BJ (cell line): ENCODE results near the gene DKK1. TPM values are rescaled to one million over a fixed set of nuclear protein-coding genes. Genes with fewer than 3 reads are reported as not detected.

ENCODE experiments used
- CTCF ChIA-PET: fragments of 350-600 bp; formaldehyde crosslinking; extraction: SDS; loops from one replicate; lab custom pipeline; 2021; ENCODE audit warnings: antibody characterized with exemption, inconsistent platforms; lab: Yijun Ruan, JAX
- POLR2A ChIA-PET: fragments of 300-600 bp; sonication (Branson Sonifier 250); formaldehyde crosslinking; extraction: SDS; loops from one replicate; lab custom pipeline; 2021; ENCODE audit warnings: antibody characterized with exemption; lab: Charles Lee
- DNase-seq: peaks from one replicate; pipeline ENCODE4 v3.0.0-alpha.2; 2011; ENCODE audit warnings: low read depth
- H3K27me3 ChIP-seq: 2 replicates; pipeline ENCODE4 v1.6.0; 2011; ENCODE audit warnings: low read length; ENCODE audit not compliant: control insufficient read depth, insufficient read depth
- H3K36me3 ChIP-seq: 2 replicates; pipeline ENCODE4 v1.5.1; 2011; ENCODE audit warnings: low read length; ENCODE audit not compliant: control insufficient read depth, insufficient read depth
- H3K4me3 ChIP-seq: 2 replicates; pipeline ENCODE4 v1.5.1; 2011; ENCODE audit warnings: low read depth, mild to moderate bottlenecking, control low read depth, low read length
- polyA plus RNA-seq: library from polyadenylated mRNA; depleted of rRNA; stranded (reverse); fragments of >200 nt; gene quantifications from 2 replicates; pipeline ENCODE4 v1.2.3, GENCODE V29; 2011
- TF ChIP-seq, protein P1 (sequence below): IDR thresholded peaks from 2 replicates; pipeline ENCODE4 v1.5.1; 2011; ENCODE audit warnings: low read depth, mild to moderate bottlenecking, control low read depth, inconsistent platforms, low read length, moderate library complexity; ENCODE audit not compliant: insufficient read depth

DKK1 gene
- polyA plus RNA-seq, 1 experiment: 575 TPM

- Histone ChIP-seq H3K27me3 (no peaks in the 10 kb centered on the region), H3K36me3 (no peaks in the 10 kb centered on the region), H3K4me3 (no peak overlapping the region)
- no peak for DNase-seq
- CTCF ChIA-PET: no interaction called here
- TF ChIP-seq, protein P1, sequence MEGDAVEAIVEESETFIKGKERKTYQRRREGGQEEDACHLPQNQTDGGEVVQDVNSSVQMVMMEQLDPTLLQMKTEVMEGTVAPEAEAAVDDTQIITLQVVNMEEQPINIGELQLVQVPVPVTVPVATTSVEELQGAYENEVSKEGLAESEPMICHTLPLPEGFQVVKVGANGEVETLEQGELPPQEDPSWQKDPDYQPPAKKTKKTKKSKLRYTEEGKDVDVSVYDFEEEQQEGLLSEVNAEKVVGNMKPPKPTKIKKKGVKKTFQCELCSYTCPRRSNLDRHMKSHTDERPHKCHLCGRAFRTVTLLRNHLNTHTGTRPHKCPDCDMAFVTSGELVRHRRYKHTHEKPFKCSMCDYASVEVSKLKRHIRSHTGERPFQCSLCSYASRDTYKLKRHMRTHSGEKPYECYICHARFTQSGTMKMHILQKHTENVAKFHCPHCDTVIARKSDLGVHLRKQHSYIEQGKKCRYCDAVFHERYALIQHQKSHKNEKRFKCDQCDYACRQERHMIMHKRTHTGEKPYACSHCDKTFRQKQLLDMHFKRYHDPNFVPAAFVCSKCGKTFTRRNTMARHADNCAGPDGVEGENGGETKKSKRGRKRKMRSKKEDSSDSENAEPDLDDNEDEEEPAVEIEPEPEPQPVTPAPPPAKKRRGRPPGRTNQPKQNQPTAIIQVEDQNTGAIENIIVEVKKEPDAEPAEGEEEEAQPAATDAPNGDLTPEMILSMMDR: no peak
- POLR2A ChIA-PET: no interaction called here
Measured at GRCh38 chr10:52334595-52334994, 20.5 kb downstream of the DKK1 start.

DNA sequence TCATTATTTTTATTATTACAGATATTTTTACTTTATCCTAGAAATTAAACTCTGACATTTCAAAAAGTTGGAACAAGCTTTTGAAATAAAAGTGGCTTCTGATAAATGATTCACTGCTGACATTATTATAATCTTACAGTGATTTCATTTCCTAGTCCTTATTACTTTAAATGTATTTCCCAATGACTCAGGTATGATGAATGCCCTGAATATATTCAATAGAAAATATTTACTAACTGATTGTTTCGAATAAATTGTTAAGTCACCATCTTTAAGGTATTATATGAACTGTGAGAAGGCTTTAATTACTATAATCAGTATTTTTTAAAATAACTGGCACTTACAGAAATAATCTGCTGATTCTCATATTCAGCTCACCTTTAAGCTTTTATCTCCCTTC is 21.6 kb downstream of the DKK1 start:
- TF ChIP-seq, protein P1: no peak
- ChIA-PET CTCF (no interaction called here), POLR2A (no interaction called here)
- Histone ChIP-seq H3K4me3 (no peak overlapping the region), H3K27me3 (no peaks in the 10 kb centered on the region), H3K36me3 (no peaks in the 10 kb centered on the region)
- DNase-seq: no peak

DNA sequence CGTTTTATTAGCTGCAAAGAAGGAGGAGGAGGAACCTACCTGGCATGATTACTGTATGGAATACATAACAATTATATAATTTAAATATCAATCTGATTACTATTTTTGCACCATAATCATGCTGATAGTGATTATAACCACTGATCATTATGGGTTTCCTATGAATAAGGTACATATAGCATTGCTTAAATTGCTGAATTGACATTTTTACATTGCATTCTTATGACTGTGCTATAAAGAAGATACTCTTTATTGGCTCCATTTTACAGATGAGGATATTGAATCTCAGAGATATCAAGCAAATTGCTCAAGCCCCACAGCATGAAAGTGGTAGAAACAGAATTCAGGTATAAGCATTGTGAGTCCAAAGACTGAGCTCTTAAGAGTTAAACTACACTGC is 23.1 kb downstream of the DKK1 start:
- POLR2A ChIA-PET: no interaction called here
- CTCF ChIA-PET: interaction anchor here (0.9 to 1.1 kb wide), 3 partner anchors 8 to 151 kb away, joined by 3 read pairs; no protein-coding TSS in a partner anchor
- DNase-seq: no peak

GRCh38 chr10:52343439-52343838 is 29.4 kb downstream of the DKK1 start:
- TF ChIP-seq, protein P1: no peak
- Histone ChIP-seq H3K36me3 (no peaks in the 10 kb centered on the region), H3K27me3 (no peaks in the 10 kb centered on the region), H3K4me3 (no peak overlapping the region)
- ChIA-PET CTCF (no interaction called here), POLR2A (no interaction called here)
- no peak for DNase-seq

More for the DNA sequence above, 23.1 kb downstream of the DKK1 start:
- no peak overlapping the region for H3K4me3 ChIP-seq
- no peaks in the 10 kb centered on the region for H3K27me3 ChIP-seq
- H3K36me3 ChIP-seq: no peaks in the 10 kb centered on the region
- TF ChIP-seq, protein P1: no peak

DNA sequence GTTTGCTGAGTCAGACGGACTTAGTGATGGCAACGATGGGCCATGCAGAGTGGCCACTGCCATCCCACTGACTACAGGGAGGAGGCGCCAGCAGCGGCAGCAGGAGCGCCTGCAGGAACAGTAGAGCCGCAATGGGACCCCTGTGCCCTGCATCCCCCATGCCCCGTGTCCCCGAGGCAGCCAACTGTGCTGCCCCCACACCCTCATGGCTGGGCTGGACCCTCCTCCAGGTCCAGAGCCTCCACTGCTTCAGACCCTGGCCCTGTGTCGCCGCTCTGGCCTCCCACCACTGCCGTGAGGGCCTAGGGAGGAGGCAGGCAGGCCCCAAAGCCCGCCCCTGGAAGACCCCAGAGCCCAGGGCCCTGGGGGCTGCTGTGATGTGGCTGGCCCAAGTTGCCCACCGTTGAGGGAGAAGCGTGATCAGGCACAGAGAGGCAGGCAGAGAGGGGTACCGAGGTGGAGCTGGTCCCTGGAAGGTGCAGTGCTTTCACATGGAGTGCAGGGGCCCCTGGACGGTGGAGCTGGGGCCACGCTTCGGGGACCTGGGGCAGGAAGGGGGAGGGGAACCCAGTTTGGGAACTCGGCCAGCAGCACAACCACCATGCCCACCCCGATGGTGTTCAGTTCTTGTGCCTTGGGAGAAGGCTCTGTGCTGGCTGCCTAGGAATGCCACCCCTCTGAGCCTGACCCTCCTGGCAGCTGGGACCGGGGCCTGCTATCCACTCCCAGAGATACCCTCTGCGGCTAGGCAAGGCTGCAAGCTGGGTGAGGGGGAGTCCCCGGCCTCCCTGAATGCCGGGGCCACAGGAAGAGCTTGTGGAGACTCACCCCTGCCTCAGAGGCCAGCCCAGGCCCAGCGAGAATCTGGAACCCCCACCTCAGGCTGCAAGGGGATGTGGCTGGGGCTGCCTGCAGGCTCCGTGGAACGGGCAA is 32.6 kb downstream of the DKK1 start:
- no peak for DNase-seq
- TF ChIP-seq, protein P1: no peak
- H3K27me3 ChIP-seq: no peaks in the 10 kb centered on the region
- ChIA-PET POLR2A (no interaction called here), CTCF (no interaction called here)
- H3K36me3 ChIP-seq: no peaks in the 10 kb centered on the region
- no peak overlapping the region for H3K4me3 ChIP-seq
